GM12878 (cell line): ENCODE data around the gene GRAMD2B. TPM values are rescaled to one million over a fixed set of nuclear protein-coding genes. Genes with fewer than 3 reads are reported as not detected.

ENCODE experiments used
- ATAC-seq: fragments of 200-7000 bp; cut with Tn5 transposase; 3 replicates; pipeline ENCODE4 v1.9.1; 2020; ENCODE audit warnings: mild to moderate bottlenecking, moderate library complexity
- BruUV-seq: library from RNA; stranded (reverse); fragments of 400-500 nt; replicated peaks from 2 replicates; lab custom pipeline; 2021; lab: Mats Ljungman, UMichigan
- CTCF ChIA-PET: fragments of 300-600 bp; sonication (Branson Sonifier 250); formaldehyde crosslinking; extraction: SDS; loops from one replicate; lab custom pipeline; 2021; ENCODE audit warnings: inconsistent platforms; lab: Yijun Ruan, JAX
- POLR2A ChIA-PET: fragments of 350-600 bp; formaldehyde crosslinking; extraction: SDS; loops from one replicate; lab custom pipeline; 2021; ENCODE audit warnings: inconsistent platforms; lab: Charles Lee
- RAD21 ChIA-PET: fragments of 300-600 bp; sonication (Branson Sonifier 250); formaldehyde crosslinking; loops from one replicate; lab custom pipeline; 2023; ENCODE audit warnings: antibody characterized with exemption; ENCODE audit not compliant: unreplicated experiment; lab: Charles Lee
- SMC1A ChIA-PET: fragments of 300-600 bp; sonication (Branson Sonifier 250); formaldehyde crosslinking; loops from one replicate; lab custom pipeline; 2023; ENCODE audit not compliant: unreplicated experiment, uncharacterized antibody; lab: Charles Lee
- DNase-seq: peaks from one replicate; pipeline ENCODE4 v3.0.0-alpha.2; 2011; ENCODE audit warnings: low read depth, low spot score
- FAIRE-seq: peaks from 3 replicates; lab custom pipeline; 2011; peaks lifted over from hg19 to GRCh38; lab: Jason Lieb, UNC
- H2AFZ ChIP-seq: 2 replicates; pipeline ENCODE4 v1.6.0; 2011; ENCODE audit warnings: low read depth, low read length, control low read depth; ENCODE audit not compliant: control insufficient read depth
- H3K27ac ChIP-seq: 2 replicates; pipeline ENCODE4 v1.5.1; 2011; ENCODE audit warnings: control low read depth; ENCODE audit not compliant: control insufficient read depth, insufficient read depth
- H3K27me3 ChIP-seq, 2 experiments: replicated peaks in 1 of 2; 2 replicates each; pipeline versions ENCODE4 v1.6.0 to v1.6.1; 2011; ENCODE audit warnings: low read length in 1 of 2; ENCODE audit not compliant: control insufficient read depth in 2 of 2, insufficient read depth in 2 of 2
- H3K36me3 ChIP-seq, 2 experiments: 2 replicates each; pipeline ENCODE4 v1.5.1; 2011; ENCODE audit warnings: low read length in 1 of 2; ENCODE audit not compliant: control insufficient read depth in 2 of 2, insufficient read depth in 2 of 2
- H3K4me1 ChIP-seq: 2 replicates; pipeline ENCODE4 v1.6.1; 2011; ENCODE audit warnings: mild to moderate bottlenecking, low read length, moderate library complexity, mixed read lengths; ENCODE audit not compliant: control insufficient read depth, insufficient read depth
- H3K4me2 ChIP-seq: 2 replicates; pipeline ENCODE4 v1.6.0; 2011; ENCODE audit warnings: control low read depth; ENCODE audit not compliant: control insufficient read depth, insufficient read depth
- H3K4me3 ChIP-seq: fragments of 200-600 bp; sonication (generic); 2 replicates; pipeline ENCODE4 v1.5.1; 2016
- H3K79me2 ChIP-seq: 2 replicates; pipeline ENCODE4 v1.6.0; 2011; ENCODE audit warnings: low read length; ENCODE audit not compliant: control insufficient read depth, insufficient read depth
- H3K9ac ChIP-seq: 2 replicates; pipeline ENCODE4 v1.8.0; 2011; ENCODE audit warnings: low read length, control low read depth, mixed read lengths; ENCODE audit not compliant: control insufficient read depth, insufficient read depth
- H3K9me3 ChIP-seq: replicated peaks from 3 replicates; pipeline ENCODE4 v1.5.1; 2011; ENCODE audit warnings: mild to moderate bottlenecking, low read length; ENCODE audit not compliant: control insufficient read depth, insufficient read depth
- H4K20me1 ChIP-seq: 2 replicates; pipeline ENCODE4 v1.6.0; 2011; ENCODE audit not compliant: control insufficient read depth, insufficient read depth
- CUX1 ChIP-seq: IDR thresholded peaks from 2 replicates; pipeline ENCODE4 v1.6.1; 2012; ENCODE audit warnings: improper control_type of control experiment, low read depth, low read length; ENCODE audit not compliant: insufficient replicate concordance
- MEF2A ChIP-seq: IDR thresholded peaks from 2 replicates; pipeline ENCODE4 v1.6.1; 2011; ENCODE audit warnings: low read depth, mild to moderate bottlenecking, low read length, moderate library complexity; ENCODE audit not compliant: insufficient read depth
- MTA3 ChIP-seq: IDR thresholded peaks from 2 replicates; pipeline ENCODE4 v1.6.1; 2012; ENCODE audit warnings: low read length, inconsistent platforms, borderline replicate concordance
- POLR2AphosphoS2 ChIP-seq: IDR thresholded peaks from 2 replicates; pipeline ENCODE4 v1.6.1; 2011; ENCODE audit warnings: low read depth, mild to moderate bottlenecking, low read length, improper control_type of control experiment, moderate library complexity
- RAD21 ChIP-seq: IDR thresholded peaks from 2 replicates; pipeline ENCODE4 v1.6.1; 2011; ENCODE audit warnings: mild to moderate bottlenecking, low read depth, low read length, moderate library complexity; ENCODE audit not compliant: insufficient read depth
- RCOR1 ChIP-seq: conservative IDR thresholded peaks from 2 replicates; pipeline ENCODE4 v1.6.1; 2012; ENCODE audit warnings: low read depth, low read length, improper control_type of control experiment
- SP1 ChIP-seq: IDR thresholded peaks from one replicate; pipeline ENCODE4 v1.6.1; 2011; ENCODE audit warnings: low read depth, low read length
- STAT1 ChIP-seq: fragments of 450-650 bp; conservative IDR thresholded peaks from 2 replicates; pipeline ENCODE4 v1.6.1; 2014; ENCODE audit warnings: antibody characterized with exemption, mild to moderate bottlenecking
- SUZ12 ChIP-seq: fragments of 200-600 bp; sonication (generic); IDR thresholded peaks from one replicate; pipeline ENCODE4 v1.6.1; 2018; ENCODE audit warnings: antibody characterized with exemption, mild to moderate bottlenecking; ENCODE audit not compliant: unreplicated experiment
- WRNIP1 ChIP-seq: IDR thresholded peaks from 2 replicates; pipeline ENCODE4 v1.6.1; 2011; ENCODE audit warnings: low read depth, low read length, improper control_type of control experiment, borderline replicate concordance
- ZNF24 ChIP-seq: fragments of 450-650 bp; IDR thresholded peaks from 2 replicates; pipeline ENCODE4 v1.6.1; 2017; ENCODE audit warnings: antibody characterized with exemption, mild to moderate bottlenecking
- ZNF592 ChIP-seq: fragments of 450-650 bp; IDR thresholded peaks from 2 replicates; pipeline ENCODE4 v1.6.1; 2017; ENCODE audit warnings: mild to moderate bottlenecking, moderate library complexity
- WGBS: methylation state at CpG from one replicate; pipeline ENCODE4 v1.1.6; 2016; ENCODE audit warnings: low lambda C conversion rate; ENCODE audit not compliant: insufficient replicate concordance, insufficient coverage; ENCODE audit errors: missing lambda C conversion rate; 5-methylcytosine and 5-hydroxymethylcytosine counted together
- in situ Hi-C: fragments of 300-500 bp; cut with MboI; formaldehyde crosslinking; loops from 9 replicates; pipeline ENCODE4 v1.14.3; 2018; ENCODE audit warnings: mixed read lengths
- intact Hi-C: fragments of 100-400 bp; cut with micrococcal nuclease; formaldehyde crosslinking; loops from one replicate; pipeline ENCODE4 v1.14.2; 2022; ENCODE audit not compliant: unreplicated experiment
- polyA plus RNA-seq, 11 experiments: library from polyadenylated mRNA; depleted of rRNA in 4 of 11; unstranded in 6 of 11; stranded (reverse) in 5 of 11; fragments of >200 nt; fragmentation: Nextera tagmentation in 4 of 11; fragmentation: Illumina TruSeq in 1 of 11; extraction: Ambion mirVana in 4 of 11; extraction: Trizol in 1 of 11; gene quantifications; 1 replicate in 1 of 11; 2 replicates in 10 of 11; pipeline versions ENCODE4 v1.2.1 to v1.2.3, GENCODE V29; 2011 to 2016; ENCODE audit warnings: inconsistent platforms in 2 of 11, missing spikeins in 2 of 11, low read depth in 1 of 11
- total RNA-seq, 4 experiments: library from RNA; depleted of rRNA in 3 of 4; stranded (reverse); fragments of >200 nt in 3 of 4; fragmentation: Illumina TruSeq in 1 of 4; extraction: Trizol in 1 of 4; gene quantifications; 2 replicates each; pipeline versions ENCODE4 v1.2.1 to v1.2.3, GENCODE V29; 2013 to 2021
- TF ChIP-seq, protein P1 (sequence below): IDR thresholded peaks from 2 replicates; pipeline ENCODE4 v1.6.1; 2012; ENCODE audit warnings: low read depth, low read length, improper control_type of control experiment

GRAMD2B gene
- total and polyA plus RNA-seq, 10 of the 15 experiments (the other 5 are each of a cell fraction or from before 2014, with no cell fraction given): 1.9 to 21.5 (median 8.4) TPM

DNA sequence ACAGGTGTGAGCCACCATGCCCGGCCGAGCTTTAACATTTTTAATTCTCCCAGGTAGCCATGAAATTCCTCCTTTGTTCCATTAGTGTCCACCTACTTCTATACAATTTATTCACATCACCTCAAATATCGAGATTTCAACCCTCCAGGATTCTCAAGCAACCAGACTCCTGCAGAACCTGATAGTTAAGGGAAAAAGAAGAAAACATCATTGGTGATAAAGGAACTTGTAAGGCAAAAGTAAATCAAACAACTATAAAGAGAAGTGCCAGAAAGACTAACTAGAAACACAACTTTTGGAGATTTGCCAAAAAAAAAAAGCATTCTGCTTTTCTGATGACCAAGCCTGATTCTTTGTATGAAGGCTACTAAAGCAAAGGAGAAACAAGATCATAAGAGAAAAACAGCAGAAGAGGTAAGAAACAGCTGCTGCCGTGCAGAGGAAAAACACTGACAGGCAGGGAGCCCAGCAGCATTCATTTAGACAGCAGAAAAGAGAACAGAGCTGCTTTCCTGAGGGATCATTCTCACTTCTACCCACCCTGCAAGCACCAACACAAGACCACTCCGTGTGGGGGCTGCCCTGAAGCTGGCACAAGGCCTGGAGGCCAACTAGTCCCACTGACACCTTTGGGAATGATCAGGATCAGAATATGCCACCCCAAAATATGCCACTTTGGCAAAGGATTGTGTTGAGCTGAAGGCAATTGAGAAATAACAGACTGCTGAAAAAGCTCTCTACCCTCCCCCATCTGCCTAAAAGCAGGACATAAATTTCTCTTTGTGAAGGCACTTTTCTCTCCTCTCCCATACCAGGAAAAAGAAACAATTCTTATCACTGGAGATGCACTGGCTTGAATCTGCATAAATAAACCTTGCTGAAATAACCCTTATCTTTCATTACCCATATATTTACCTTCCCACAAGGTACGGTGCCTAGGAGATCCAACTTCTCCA lies 96.7 kb downstream of the GRAMD2B start:
- ATAC-seq (no peak), FAIRE-seq (no peak), DNase-seq (no peak)
- no peaks in the 10 kb centered on the region for H3K4me1 ChIP-seq
- no peaks in the 10 kb centered on the region for H3K79me2 ChIP-seq
- H3K27ac ChIP-seq: no peak overlapping the region
- ChIA-PET POLR2A (interaction anchor here (0.6 kb wide), 1 partner anchor 138 kb away, joined by 9 read pairs; no protein-coding TSS in a partner anchor), CTCF (interaction anchor here (0.7 to 1.3 kb wide), 3 partner anchors 13 to 182 kb away, joined by 3 read pairs; no protein-coding TSS in a partner anchor), RAD21 (interaction anchor here (1.2 kb wide), 1 partner anchor 182 kb away, joined by 3 read pairs; no protein-coding TSS in a partner anchor), SMC1A (interaction anchor here (1.4 to 2.8 kb wide), 3 partner anchors 21 to 166 kb away, joined by 4 to 8 read pairs (median 8); no protein-coding TSS in a partner anchor)
- no peak overlapping the region for H3K4me2 ChIP-seq
- intact Hi-C loops (no loop called here), in situ Hi-C loops (no loop called here)
- no peak overlapping the region for H2AFZ ChIP-seq
- H4K20me1 ChIP-seq: no peaks in the 10 kb centered on the region
- H3K9ac ChIP-seq: no peak overlapping the region
- H3K4me3 ChIP-seq: no peak overlapping the region
- no peaks in the 10 kb centered on the region for H3K36me3 ChIP-seq
- H3K9me3 ChIP-seq: no peaks in the 10 kb centered on the region
- no peaks in the 10 kb centered on the region; a peak in 1 of 4 replicates for H3K27me3 ChIP-seq
- 11% methylated on average over 6 of the region's 6 CpGs for WGBS
- BruUV-seq: no TSS peak
- TF ChIP-seq RAD21 (no peak), MTA3 (no peak), WRNIP1 (no peak), ZNF592 (no peak), SUZ12 (no peak), ZNF24 (no peak), MEF2A (no peak), RCOR1 (no peak), POLR2AphosphoS2 (no peak), CUX1 (no peak), STAT1 (no peak), SP1 (no peak)
- TF ChIP-seq, protein P1, sequence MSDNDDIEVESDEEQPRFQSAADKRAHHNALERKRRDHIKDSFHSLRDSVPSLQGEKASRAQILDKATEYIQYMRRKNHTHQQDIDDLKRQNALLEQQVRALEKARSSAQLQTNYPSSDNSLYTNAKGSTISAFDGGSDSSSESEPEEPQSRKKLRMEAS: no peak
